ENCODE measurements around the gene MAML2.
A peak's percentile ranks its signal among the peaks of the same experiment; 100 is the strongest.

The MAML2 gene

GRCh38 chr11:96342961-96343711, at the start of gene MAML2:
Gene MAML2 (minus strand): TSS chr11:96343195. CDS start chr11:96341895, 1,300 bp downstream.
- DNase-seq (ENCODE audit: low spot score): peak; percentile 93

GRCh38 chr11:96391698-96392307, 48.8 kb upstream of the MAML2 start:
- no peak for DNase-seq (ENCODE audit: low spot score)

- DNase-seq (ENCODE audit: low spot score): no peak
Observed at GRCh38 chr11:96390488-96390792, 47.4 kb upstream of the MAML2 start.

GRCh38 chr11:96389720-96390487, 46.9 kb upstream of the MAML2 start, which contains the start of the genes CCDC82 and JRKL:
Gene CCDC82 (minus strand): TSS chr11:96389912. CDS start chr11:96384747, 5,165 bp downstream.
Gene JRKL (plus strand): TSS chr11:96390013. CDS start chr11:96390650, 637 bp downstream.
- peak; percentile 99 for DNase-seq (ENCODE audit: low spot score)

GRCh38 chr11:96388891-96389719, 46.1 kb upstream of the MAML2 start:
- DNase-seq (ENCODE audit: low spot score): no peak

GRCh38 chr11:96385187-96385586, 42.2 kb upstream of the MAML2 start:
- DNase-seq (ENCODE audit: low spot score): no peak

- DNase-seq (ENCODE audit: low spot score): no peak
Observed at GRCh38 chr11:96384156-96384555, 41.2 kb upstream of the MAML2 start.

GRCh38 chr11:96376796-96377195, 33.8 kb upstream of the MAML2 start:
- no peak for DNase-seq (ENCODE audit: low spot score)

- DNase-seq (ENCODE audit: low spot score): no peak
Observed at GRCh38 chr11:96373826-96374225, 30.8 kb upstream of the MAML2 start.

- DNase-seq (ENCODE audit: low spot score): no peak
Observed at GRCh38 chr11:96367342-96367741, 24.3 kb upstream of the MAML2 start.

GRCh38 chr11:96366024-96366423, 23.0 kb upstream of the MAML2 start:
- DNase-seq (ENCODE audit: low spot score): no peak

- no peak for DNase-seq (ENCODE audit: low spot score)
Observed at GRCh38 chr11:96365493-96365892, 22.5 kb upstream of the MAML2 start.

GRCh38 chr11:96361778-96362177, 18.8 kb upstream of the MAML2 start:
- DNase-seq (ENCODE audit: low spot score): no peak

- DNase-seq (ENCODE audit: low spot score): no peak
Observed at GRCh38 chr11:96358321-96358720, 15.3 kb upstream of the MAML2 start.

- DNase-seq (ENCODE audit: low spot score): no peak
Observed at GRCh38 chr11:96357794-96358193, 14.8 kb upstream of the MAML2 start.

- DNase-seq (ENCODE audit: low spot score): no peak
Observed at GRCh38 chr11:96356848-96357247, 13.9 kb upstream of the MAML2 start.

- no peak for DNase-seq (ENCODE audit: low spot score)
Observed at GRCh38 chr11:96342014-96342960, 708 bp downstream of the MAML2 start.

- peak; percentile 54 for DNase-seq (ENCODE audit: low spot score)
Observed at GRCh38 chr11:96341211-96342013, 1.6 kb downstream of the MAML2 start.

GRCh38 chr11:96340555-96340885, 2.5 kb downstream of the MAML2 start:
- DNase-seq (ENCODE audit: low spot score): no peak
